ENCODE data around the gene S100A6.
A peak's percentile ranks its signal among the peaks of the same experiment; 100 is the strongest.
"Not testable (repeated sequence)": the region's sequence is repeated elsewhere in the genome, so short reads cannot be mapped to it uniquely, and the experiment has no call there.

Gene S100A6

DNA sequence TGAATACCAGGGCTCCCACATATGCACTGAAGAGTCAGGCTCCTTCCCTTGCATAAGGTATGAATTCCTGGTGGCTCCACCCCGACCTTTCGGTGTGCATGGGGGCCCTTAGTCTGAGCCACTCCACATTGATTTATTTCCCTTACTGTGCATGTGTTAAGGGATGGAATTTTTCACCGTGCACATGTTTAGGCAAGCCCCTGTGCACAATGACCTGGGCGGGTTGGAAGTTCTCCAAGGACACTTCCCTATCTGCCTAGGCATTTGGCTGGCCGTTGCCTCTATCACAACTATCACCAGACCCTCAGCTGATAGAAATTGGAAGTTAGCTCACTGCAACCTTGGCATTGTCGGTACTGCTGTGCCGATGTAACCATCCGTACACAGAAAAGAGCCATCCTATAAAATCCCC lies 9.7 kb downstream of the S100A6 start:
- no peak for DNase-seq

DNA sequence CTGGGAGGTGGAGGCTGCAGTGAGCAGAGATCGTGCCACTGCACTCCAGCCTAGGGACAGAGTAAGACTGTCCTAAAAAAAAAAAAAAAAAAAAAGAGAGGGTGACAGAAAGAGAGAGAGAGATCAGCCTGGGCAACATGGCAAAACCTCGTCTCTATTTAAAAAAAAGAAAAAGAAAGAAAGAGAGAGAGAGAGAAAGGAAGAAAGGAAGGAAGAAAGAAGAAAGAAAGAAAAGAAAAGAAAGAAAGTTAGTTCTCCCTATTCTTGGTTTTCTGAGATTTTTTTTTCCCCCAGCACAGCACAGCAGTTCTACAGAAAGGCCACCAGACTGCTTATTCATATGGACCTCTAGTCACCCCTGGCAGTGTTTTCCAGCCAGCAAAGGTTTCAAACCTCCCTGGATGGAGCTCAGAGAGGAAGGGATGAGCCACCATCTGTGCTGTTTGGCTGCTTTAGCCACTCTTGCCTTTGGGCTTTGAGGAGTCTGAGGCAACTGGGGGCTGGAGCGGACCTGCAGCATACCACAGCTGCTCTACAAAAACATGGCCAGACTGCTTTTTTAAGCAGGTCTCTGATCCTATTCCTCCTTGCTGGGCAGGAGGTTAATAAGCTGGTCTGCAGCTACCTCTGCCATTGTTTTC lies 10.6 kb downstream of the S100A6 start:
- DNase-seq, result no peak

DNA sequence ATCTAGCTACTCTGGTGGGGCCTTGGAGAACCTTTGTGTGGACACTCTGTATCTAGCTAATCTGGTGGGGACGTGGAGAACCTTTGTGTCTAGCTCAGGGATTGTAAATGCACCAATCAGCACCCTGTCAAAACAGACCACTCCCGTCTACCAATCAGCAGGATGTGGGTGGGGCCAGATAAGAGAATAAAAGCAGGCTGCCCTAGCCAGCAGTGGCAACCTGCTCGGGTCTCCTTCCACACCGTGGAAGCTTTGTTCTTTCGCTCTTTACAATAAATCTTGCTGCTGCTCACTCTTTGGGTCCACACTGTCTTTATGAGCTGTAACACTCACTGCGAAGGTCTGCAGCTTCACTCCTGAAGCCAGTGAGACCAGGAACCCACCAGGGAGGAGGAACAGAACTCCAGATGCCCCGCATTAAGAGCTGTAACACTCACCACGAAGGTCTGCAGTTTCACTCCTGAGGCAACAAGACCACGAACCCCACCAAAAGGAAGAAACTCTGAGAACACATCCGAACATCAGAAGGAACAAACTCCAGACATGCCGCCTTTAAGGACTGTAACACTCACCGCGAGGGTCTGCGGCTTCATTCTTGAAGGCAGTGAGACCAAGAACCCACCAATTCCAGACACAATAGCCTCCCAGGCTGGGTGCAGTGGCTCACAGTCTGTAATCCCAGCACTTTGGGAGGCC lies 13.3 kb downstream of the S100A6 start:
- DNase-seq, result not testable (repeated sequence)

DNA sequence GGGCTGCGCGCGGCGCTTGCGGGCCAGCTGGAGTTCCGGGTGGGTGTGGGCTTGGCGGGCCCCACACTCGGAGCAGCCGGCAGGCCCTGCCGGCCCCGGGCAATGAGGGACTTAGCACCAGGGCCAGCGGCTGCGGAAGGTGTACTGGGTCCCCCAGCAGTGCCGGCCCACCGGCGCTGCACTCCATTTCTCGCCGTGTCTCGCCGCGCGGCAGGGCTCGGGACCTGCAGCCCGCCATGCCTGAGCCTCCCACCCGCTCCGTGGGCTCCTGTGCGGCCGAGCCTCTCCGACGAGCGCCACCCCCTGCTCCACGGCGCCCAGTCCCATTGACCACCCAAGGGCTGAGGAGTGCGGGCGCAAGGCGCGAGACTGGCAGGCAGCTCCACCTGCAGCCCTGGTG lies 14.0 kb downstream of the S100A6 start:
- DNase-seq, result not testable (repeated sequence)

DNA sequence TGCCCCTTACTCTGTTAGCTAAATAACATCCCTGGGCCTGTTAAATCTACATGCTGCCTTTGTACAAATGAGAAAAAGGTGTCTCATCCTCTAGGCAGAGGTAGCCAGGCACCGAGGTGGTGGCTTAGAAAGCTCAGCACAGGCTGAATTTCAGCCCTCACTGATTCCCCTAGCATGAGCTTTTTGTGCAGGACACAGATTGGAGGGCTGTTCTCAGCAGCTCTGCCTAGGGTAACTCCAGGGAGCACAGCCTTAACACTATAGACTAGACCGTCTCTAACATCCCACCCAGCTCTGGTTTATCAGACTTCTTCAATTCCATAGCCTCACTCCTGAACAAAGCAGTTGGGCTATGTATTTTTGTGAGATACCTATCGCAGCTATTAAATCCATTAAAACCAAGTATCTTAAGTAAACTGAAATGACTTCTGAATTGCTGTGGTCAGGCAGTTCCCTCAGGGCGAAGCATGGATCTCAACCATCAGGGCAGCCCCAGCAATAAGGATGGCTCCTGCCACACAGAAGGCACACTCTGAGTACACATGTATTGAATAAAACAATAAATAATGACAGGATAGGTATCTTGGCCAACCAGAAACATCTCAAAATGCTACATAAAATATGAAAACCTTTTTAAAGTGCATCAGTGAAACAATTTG lies 14.8 kb downstream of the S100A6 start:
- DNase-seq, result no peak

DNA sequence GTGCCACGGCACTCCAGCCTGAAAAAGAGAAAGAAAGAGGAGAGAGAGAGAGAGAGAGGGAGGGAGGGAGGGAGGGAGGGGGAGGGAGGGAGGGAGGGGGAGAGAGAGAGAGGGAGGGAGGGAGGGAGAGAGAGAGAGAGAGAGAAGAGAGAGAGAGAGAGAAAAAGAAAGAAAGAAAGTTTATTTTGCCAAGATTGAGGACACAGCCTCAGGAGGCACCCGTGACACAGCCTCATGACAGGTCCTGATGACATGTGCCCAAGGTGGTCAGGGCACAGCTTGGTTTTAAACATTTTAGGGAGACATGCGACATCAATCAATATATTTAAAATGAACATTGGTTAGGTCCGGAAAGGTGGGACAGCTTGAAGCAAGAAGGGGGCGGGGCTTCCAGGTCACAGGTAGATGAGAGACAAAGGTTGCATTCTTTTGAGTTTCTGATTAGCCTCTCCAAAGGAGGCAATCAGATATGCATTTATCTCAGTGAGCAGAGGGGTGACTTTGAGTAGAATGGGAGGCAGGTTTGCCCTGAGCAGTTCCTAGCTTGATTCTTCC lies 15.6 kb downstream of the S100A6 start:
- DNase-seq, result not testable (repeated sequence)

DNA sequence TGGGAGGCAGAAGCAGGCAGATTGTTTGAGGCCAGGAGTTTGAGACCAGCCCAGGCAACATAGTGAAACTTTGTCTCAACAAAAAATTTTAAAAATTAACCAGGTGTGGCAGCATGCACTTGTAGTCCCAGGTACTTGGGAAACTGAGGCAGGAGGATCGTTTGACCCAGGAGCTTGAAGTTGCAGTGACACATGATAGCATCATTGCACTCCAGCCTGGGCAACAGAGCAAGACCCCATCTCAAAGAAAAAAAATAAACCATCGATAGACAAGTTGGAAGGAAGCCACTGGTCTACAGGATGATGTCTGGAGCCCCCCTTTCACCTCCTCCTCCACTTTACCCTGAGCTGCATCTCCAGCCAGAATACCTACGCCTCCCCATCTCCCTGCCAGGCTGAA lies 16.5 kb downstream of the S100A6 start:
- no peak for DNase-seq

DNA sequence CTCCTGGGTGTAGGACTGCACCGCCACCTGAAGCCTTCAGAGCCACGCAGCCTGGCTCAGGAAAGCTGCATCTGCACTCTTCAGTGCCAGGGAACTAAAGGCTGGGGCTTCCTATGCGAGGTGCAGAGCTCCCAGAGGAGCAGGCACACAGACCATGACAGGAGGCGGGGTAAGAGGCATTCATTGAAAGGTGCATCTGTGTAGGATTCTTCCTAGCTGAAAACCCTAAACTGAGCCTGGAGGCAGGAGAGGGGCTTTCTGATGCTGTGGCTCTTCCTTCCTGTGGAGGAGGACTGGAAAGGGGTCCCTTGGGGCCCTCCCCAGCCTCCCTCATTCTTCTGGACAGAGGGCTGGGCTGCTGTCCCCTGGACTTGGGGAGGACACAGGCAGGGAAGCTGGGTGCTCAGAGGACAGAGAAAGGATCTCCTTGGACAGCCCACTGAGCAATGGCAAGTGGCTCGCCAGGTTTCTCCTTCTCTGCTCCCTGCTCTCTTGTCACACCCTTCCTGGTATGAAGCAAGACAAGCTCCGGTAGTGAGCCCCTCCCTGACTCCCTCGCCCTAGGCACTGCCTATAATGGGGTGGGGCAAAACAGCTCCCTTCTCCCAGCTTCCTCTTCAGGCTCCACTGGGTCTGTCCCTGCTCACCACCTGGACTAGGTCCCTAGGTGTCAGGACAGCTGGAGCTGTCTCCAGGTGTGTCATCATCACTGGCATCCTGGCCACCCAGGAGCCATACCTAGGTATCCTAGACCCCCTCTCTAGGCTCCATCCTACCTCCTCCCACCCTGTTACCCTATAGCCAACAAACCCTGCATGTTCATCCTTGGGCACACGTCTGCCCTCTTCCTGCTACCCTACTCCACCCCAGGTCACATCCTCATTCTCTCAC lies 20.0 kb downstream of the S100A6 start:
- DNase-seq, result no peak

DNA sequence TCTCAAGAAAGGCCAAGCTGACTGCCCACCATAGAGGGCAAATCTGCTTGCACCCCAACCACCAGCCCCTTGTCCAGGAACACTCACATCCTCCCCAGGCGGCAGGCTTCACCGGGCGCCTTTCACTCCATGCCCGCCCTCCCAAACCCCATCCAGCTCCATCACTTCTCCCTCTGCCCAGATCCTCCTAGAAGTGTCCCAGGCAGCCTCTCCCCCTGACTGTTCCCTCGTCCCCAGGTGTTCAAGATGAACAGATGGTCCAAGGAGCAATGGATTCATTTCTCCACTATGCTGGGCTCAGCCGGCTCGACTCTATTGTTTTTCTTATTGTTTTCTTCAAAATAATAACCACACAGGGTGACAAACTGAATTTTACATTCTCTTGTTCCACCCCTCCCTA lies 22.1 kb downstream of the S100A6 start:
- DNase-seq, result no peak

DNA sequence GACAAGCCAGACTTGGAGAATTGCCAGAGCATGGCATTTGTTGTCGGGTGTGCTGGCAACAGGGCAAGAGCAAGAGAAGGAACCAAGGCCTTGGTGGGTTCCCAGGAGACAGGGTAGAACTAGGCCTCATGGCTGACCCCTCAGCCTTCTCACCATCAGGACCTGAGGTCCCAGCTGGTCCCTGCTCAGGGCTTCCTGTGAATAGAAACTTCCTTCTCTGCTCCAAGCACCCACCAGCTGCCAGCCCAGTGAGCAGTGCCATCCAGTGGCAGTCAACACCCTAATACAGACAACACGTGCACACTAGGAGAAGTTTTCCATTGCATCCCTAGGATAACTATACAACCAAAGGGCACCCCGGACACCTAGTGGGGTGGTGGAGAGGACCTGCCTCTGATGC lies 22.8 kb downstream of the S100A6 start:
- no peak for DNase-seq

DNA sequence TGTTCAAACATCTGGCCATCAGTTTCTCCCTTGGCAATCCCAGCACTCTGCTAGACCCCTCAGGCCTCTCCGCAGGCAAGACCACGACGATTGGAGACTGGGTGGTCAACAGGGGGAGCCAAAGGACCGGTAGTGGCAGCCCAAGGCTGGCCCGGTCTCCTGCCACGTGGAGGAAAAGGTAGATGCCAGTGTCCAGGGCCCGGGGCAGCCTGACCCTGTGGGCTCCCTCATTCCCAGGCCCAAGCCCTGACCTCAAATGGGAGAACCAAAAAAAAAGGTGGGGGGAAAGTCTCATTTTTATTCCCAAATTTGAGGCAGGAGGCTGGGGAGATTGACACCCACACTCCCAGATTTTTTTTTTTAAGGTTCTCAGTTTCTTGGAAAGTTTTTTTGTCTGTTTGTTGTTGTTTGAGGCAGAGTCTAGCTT lies 24.8 kb downstream of the S100A6 start:
- peak; percentile 82 for DNase-seq

DNA sequence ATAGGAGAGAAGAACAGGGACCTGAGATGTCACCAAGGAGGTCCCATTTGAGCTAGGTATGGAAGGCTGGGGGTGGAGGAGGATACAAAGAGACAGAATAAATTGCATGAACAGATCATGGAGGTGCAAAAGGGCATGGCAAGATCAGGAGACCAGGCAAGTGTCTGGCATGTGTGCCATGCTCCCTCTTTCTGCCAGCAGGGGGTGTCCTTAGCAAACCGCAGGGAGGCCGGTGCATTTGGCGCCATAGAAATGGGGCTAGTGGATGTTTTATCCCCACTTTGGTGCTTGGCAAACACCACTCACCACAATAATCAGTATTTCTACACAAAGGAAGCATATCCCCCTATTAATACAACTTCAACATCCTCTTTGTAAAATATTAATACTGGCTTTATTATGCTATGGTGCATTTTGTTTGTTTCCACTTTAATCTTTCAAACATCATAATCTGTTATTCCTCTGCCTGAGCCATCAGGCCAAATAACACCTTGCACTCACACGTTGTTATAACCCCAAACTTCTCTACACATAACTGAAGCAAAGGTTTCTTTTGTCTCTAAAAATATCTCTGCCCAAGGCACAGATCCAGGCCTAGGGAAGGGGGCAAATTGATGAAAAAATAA lies 25.9 kb downstream of the S100A6 start:
- DNase-seq, result peak; percentile 72

DNA sequence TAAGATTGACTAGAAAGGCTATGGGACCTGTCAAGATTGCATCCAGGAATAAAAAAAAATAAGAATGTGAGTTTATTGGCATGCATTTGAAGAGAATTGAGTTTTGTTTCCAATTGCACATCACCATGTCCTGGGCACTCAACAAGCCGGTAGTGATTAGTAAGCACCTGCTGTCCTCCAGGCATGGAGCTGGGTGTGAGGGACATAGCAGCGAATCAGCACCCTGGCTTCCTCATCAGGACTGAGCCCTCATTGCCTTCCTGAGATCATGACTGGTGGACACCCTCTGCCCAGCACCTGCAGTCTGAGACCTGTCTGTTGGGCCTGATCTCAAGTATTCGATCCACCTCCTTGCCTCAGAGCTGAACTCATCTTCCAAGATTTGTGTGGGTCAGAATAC lies 26.8 kb downstream of the S100A6 start:
- no peak for DNase-seq

DNA sequence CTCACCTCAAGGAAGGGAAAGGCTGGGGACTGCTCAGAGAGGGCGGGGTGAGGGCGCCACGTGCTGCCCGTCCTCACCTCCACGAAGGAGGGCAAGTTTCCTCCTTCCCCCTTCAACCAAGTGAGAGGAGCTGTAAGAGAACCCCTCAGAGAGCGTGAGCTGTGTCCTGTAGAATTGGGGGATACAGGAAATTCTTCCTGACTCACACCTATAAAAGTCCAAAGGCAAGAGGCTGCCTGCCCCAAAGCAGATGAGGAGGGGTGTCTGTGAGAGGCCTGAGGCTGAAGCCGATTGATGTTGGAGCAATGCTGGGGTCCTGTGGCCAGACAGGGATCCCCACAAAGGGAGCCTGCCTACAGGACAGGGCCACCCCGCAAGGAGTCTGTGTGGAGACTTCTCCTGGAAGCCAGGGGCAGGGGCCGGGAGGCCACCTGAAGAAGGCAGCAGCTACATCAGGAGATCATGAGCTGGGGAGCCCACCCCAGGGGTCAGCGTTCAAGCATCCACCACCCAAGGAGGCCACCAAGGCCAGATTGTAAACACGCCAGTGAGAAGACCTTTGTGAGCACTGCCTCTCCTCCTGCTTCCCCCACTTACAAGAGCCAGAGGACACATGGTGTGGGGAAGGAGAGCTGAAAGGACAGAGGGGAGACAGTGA lies 27.7 kb downstream of the S100A6 start:
- DNase-seq, result no peak

DNA sequence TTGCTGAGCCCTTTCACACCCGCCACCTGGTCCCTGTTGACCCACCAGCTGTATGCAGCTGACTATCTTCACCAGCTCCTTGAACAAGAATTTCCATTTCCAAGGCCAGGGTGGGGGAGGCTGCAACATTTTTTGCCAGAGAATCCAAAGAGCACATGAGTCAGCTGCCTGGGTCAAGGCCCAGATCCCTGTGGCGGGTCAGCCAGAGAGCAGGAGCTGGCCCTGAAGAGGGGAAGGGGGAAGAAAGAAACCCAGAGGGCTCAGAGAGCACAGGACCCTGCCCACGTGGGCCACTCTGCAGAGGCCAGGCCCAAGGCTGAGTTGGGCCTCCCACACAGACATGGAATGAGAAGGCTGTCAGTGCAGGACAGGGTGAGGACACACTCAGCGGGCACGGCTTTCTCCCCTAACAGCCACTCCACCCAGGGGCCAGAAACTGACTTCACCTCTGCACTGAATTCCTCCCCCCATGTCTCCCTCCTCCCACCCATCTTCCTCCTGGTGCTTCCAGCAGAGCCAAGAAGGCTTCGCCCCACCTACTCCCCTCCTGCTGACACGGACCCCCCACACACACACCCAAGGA lies 28.9 kb downstream of the S100A6 start:
- DNase-seq, result no peak

DNA sequence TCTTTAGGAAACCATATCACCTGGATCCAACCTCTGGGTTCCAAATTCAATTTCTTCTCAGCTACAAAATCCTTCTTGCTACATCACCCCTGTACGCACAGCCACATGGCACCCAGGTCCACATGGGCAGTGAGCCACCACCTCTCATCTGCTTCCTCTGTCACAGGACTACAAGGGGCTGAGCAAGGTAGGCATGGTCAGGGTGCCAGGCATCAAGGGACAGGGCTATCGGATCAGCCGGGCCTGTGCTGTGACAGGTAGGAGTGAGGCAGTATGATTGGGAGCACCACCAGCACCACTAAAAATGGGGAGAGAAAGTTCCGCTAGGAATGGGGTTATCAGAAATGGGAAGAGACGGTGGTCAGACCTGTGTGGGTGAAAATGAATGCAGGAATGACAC lies 29.4 kb downstream of the S100A6 start:
- DNase-seq, result no peak

DNA sequence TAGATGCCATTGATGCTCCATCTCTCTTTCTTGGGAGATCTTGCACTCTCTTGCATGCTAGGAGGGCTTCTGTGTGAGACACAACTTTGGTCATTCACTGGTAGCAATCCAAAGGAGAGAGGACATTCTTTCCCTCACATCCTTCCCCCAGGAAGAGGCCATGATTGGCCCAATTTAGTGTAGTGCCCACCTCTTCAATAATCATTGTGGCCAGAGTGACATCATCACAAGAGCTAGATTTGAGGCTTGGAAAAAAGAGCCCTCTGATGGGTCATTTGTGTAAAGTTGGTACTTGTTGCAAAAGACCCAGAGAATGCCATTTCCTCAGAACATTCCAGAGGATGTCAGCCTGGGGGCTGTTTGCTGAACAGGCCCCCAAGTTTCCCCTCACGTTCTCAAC lies 30.2 kb downstream of the S100A6 start:
- DNase-seq, result no peak

DNA sequence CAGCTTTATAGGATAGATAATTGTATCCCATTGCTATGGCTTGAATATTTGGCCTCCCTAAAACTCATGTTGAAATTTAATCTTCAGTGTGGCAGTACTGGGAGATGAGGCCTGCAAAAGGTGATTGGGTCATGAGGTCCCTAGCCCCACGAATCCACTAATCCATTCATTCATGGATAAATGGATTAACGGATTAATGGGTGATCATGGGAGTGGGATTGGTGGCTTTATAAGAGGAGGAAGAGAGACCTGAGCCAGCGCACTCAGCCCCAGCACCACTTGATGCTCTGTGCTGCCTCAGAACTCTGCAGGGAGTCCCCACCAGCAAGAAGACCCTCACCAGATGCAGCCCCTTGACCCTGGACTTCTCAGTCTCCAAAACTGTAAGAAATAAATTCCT lies 32.0 kb downstream of the S100A6 start:
- no peak for DNase-seq

DNA sequence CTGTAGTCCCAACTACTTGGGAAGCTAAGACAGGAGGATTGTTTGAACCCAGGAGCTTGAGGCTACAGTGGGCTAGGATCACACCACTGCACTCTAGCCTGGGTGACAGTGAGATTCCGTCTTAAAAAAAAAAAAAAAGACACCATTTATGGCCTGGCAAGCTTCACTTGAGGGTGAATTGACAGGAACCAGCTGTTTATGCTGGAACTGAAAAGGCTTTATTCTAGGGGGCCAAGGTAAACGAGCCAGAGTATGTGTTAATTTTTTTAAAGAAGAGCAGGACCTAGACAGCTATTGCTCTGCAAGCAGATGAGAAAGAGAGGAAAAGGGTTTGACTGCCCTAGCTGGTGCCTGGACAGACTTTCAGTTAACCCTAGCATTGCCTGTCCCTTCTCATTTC lies 37.0 kb downstream of the S100A6 start:
- DNase-seq, result no peak

DNA sequence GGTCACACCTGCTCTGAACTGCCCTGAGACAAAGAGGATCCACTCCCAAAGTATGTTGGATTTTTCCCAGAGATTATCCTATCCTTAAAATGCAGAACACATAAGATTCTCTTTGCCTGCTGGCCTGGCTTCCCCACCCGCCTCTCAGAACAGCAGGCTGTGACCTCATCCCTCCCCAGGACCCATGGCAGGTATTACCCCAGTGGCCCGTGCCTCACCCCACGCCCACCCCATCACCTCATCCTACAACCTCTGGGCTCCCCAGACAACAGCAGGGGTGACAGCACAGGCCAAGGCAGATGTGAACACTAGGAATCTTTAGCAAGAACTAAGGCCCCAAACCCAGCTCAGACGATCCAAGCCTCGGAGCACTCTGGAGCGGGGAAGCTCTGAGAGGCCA lies 40.3 kb downstream of the S100A6 start:
- no peak for DNase-seq

DNA sequence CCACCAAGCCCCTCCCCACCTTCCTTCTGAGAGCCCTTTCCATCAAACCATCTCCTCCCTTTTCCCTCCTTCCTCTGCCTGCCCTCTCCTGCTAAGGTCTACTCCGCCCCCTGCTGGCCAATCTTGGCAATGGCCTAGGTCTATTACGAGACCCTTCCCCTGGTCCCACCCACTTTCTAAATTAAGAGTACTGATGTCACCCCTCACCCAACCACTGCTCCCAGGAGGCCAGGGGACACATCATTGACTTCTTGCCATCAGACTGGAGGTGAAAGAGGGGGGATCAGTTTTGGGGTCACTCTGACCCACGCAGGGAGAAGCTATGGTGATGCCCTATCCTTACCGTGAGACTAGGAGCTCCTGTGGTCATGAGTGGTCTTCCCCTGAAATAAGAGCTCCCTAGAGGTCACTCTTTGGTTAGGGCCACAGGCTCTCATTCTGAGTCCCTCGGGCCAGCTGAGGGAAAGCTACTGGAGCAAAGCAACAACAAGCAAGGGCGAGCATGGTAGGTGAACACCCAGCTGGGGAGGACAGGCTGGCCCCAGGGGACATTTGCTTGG lies 40.7 kb downstream of the S100A6 start:
- DNase-seq, result peak; percentile 72

Data from CD4-positive, alpha-beta T cell treated with Interleukin-17A for 1 hour (primary cell).